ENCODE measurements around the gene AXIN1.

DNA sequence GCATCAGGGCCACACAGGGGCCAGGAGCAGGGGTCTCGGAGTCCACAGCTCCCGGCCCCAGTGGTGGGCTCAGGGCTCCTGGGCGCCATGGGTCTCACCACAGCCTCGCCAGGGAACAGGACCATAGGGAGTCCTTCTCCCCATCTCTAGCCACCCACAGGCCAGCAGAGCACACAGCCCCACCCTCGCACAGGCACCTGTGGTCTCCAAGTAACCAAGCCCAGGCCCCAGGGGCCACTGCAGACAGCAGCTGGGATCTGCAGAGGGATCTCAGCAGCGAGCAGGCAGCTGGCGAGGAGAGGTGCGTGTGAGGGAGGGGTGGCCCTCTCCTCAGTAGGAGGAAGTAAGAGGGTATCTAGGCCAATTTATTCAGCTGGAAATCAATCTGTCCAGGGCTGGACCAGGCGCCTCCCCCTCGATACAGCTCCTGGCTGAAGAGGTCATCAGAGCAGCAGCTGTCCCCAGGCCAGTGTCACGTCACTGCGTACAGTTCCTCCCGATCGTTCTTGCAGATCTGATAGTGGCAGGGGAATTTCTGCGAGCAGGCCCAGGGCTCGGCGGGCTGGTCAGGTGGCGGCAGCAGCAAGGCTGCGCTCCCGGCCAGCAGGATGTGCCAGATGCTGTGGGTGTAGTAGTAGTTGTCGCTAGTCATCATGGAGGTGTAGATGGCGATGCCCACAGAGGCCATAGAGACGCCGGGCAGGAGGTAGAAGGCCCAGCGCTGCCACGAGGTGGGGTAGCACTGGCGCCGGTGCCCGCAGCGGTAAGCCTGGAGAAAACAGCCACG lies 19.2 kb upstream of the AXIN1 start:
- TF ChIP-seq POLR2A (IDR thresholded peaks at IDR 0.05; ENCODE audit: low read depth, low read length) (no peak), POLR2AphosphoS5 (IDR thresholded peaks at IDR 0.05; ENCODE audit: low read depth, low read length) (no peak)

All from GM12892 (cell line).